Prostate gland (tissue), 2 donors: ENCODE results near the gene ADAM10.

Experiments used
- CTCF ChIP-seq, 4 experiments: fragments of 200-600 bp in 2 of 4; fragments of 450-650 bp in 2 of 4; sonication (generic) in 2 of 4; IDR thresholded peaks; 1 replicate in 3 of 4; 2 replicates in 1 of 4; pipeline ENCODE4 v1.5.1; 2016 to 2019; ENCODE audit warnings: antibody characterized with exemption in 4 of 4, mild to moderate bottlenecking in 2 of 4, moderate library complexity in 2 of 4
- POLR2A ChIP-seq: fragments of 450-650 bp; IDR thresholded peaks from one replicate; pipeline ENCODE4 v1.6.1; 2016; ENCODE audit warnings: antibody characterized with exemption, mild to moderate bottlenecking
- POLR2AphosphoS5 ChIP-seq: sonication (generic); formaldehyde crosslinking; IDR thresholded peaks from one replicate; pipeline ENCODE4 v1.6.1; 2017; ENCODE audit warnings: antibody characterized with exemption

GRCh38 chr15:58595516-58596263 is 153.8 kb downstream of the ADAM10 start:
- TF ChIP-seq POLR2AphosphoS5: no peak
- no peak for TF ChIP-seq CTCF (IDR thresholded peaks at IDR 0.05)
- TF ChIP-seq POLR2A: no peak
